Measurements from ENCODE around the gene AMPD3. TPM values are rescaled to one million over a fixed set of nuclear protein-coding genes. Genes with fewer than 3 reads are reported as not detected.

AMPD3 gene
- total RNA-seq, 1 experiment from 2014 or later = 17.4 TPM

DNA sequence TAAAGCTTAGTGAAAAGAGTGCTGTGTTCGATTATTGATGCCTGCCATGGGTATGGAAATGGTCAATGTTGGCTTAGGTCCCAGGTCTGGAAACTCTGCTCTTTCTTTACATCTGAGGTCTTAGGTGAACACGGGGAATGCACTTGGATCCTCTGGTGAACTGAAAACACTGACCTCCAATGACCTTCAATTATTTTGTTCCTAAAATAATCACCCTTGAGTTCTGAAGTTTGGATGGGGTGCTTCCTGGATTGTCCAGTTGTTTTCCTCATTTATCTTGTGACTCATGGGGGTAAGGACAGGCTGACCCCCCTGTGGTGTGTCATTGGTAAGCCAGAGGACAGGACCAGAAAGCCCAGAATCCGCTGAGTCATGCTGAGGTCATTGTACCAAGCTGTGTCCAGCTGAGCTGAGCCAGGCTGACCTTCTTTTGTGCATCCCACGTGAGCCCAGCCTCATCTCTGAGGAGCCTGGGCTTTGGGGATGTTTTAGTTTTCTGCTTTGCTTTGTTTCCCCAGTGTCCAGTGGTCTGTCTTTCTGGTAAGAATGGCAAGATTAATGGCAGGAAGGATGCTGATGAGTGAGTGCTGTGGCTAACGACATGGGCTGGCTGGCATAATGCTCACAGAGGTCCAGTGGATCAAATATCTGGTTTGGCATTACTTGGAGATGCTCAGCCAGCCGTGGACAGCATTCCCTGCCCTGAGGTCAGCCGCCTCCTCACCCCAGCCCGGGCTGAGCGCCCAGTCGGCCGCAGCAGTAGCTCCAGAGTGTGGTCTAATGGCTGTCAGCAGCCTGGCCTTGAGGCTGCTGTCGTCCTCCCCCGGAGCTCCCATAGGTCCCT is 35.6 kb downstream of the AMPD3 start:
- DNase-seq = peak; percentile 81 to 88
- intact Hi-C loops (cut with micrococcal nuclease; ENCODE audit: unreplicated experiment) = no loop called here
- BruUV-seq (replicated peaks) = TSS peak; percentile 46
- Histone ChIP-seq H3K27ac (peak overlapping the region; percentile 74), H3K4me1 (replicated peaks; ENCODE audit: insufficient read depth) (peaks cover 54% of the 10 kb centered on the region), H3K4me2 (peak overlapping the region; percentile 54), H3K36me3 (ENCODE audit: low read depth) (no peaks in the 10 kb centered on the region), H3F3A (ENCODE audit: insufficient read depth, low read depth) (peaks cover 40% of the 10 kb centered on the region; the same call in 1 of the 2 replicates), H3K4me3 (no peak overlapping the region), H2AFZ (no peak overlapping the region), H3K9me3 (ENCODE audit: insufficient read depth, low read depth) (no peaks in the 10 kb centered on the region), H3K79me2 (ENCODE audit: low read depth) (0 out of 2 replicates have a peak, but pooled peaks cover 7% of the 10 kb centered on the region), H3K27me3 (ENCODE audit: insufficient read depth, low read depth) (no peaks in the 10 kb centered on the region), H4K20me1 (ENCODE audit: insufficient read depth) (no peaks in the 10 kb centered on the region), H3K9me2 (ENCODE audit: insufficient read depth) (no peaks in the 10 kb centered on the region)
- CTCF ChIA-PET = no interaction called here
- POLR2A ChIA-PET (ENCODE audit: unreplicated experiment) = no interaction called here
- no peak for TF ChIP-seq EZH2 (IDR thresholded peaks at IDR 0.05; ENCODE audit: low read depth)
- no peak for TF ChIP-seq CTCF (conservative IDR thresholded peaks at IDR 0.05)

GRCh38 chr11:10492084-10492483 is 37.0 kb downstream of the AMPD3 start:
- Histone ChIP-seq H3K9me2 (ENCODE audit: insufficient read depth) (no peaks in the 10 kb centered on the region), H3K27ac (no peak overlapping the region), H3K9me3 (ENCODE audit: insufficient read depth, low read depth) (no peaks in the 10 kb centered on the region), H3K4me1 (replicated peaks; ENCODE audit: insufficient read depth) (peaks cover 52% of the 10 kb centered on the region), H3K4me2 (no peak overlapping the region), H3K36me3 (ENCODE audit: low read depth) (no peaks in the 10 kb centered on the region), H2AFZ (no peak overlapping the region), H3K27me3 (ENCODE audit: insufficient read depth, low read depth) (no peaks in the 10 kb centered on the region), H4K20me1 (ENCODE audit: insufficient read depth) (no peaks in the 10 kb centered on the region), H3K79me2 (ENCODE audit: low read depth) (0 out of 2 replicates have a peak, but pooled peaks cover 7% of the 10 kb centered on the region), H3F3A (ENCODE audit: insufficient read depth, low read depth) (peaks cover 40% of the 10 kb centered on the region; the same call in 1 of the 2 replicates), H3K4me3 (no peak overlapping the region)
- TF ChIP-seq EZH2 (IDR thresholded peaks at IDR 0.05; ENCODE audit: low read depth) (no peak), CTCF (conservative IDR thresholded peaks at IDR 0.05) (no peak)
- POLR2A ChIA-PET (ENCODE audit: unreplicated experiment) = no interaction called here
- intact Hi-C loops (cut with micrococcal nuclease; ENCODE audit: unreplicated experiment) = no loop called here
- CTCF ChIA-PET = no interaction called here
- no TSS peak for BruUV-seq (replicated peaks)
- no peak for DNase-seq

DNA sequence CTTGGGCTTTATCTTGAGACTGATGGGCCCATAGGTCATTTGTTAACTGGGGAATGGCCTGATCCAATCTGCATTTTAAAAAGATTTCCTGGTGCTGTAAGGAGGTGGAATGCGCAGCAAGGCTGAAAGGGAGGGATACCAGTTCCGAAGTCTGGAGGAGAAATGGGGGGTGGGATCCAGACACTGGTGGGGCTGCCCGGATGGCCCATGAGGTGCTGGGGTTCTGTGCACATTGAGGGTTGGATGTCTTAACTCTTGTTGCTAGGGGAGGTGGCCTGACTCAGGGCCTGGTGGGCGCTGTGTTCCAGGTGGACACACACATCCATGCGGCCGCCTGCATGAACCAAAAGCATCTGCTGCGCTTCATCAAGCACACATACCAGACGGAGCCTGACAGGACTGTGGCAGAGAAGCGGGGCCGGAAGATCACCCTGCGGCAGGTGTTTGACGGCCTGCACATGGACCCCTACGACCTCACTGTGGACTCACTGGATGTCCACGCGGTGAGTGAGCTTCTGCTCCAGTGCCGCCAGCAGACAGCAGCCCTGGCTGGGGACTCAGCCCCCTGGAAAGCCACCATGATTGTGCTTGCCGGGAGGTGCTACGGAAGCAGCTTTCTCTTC is 38.1 kb downstream of the AMPD3 start:
- Histone ChIP-seq H3K27me3 (ENCODE audit: insufficient read depth, low read depth) (no peaks in the 10 kb centered on the region), H3K4me1 (replicated peaks; ENCODE audit: insufficient read depth) (peaks cover 41% of the 10 kb centered on the region), H3K9me3 (ENCODE audit: insufficient read depth, low read depth) (no peaks in the 10 kb centered on the region), H3K4me2 (no peak overlapping the region), H3F3A (ENCODE audit: insufficient read depth, low read depth) (peaks cover 34% of the 10 kb centered on the region; the same call in 1 of the 2 replicates), H3K79me2 (ENCODE audit: low read depth) (0 out of 2 replicates have a peak, but pooled peaks cover 7% of the 10 kb centered on the region), H2AFZ (no peak overlapping the region), H3K4me3 (no peak overlapping the region), H3K27ac (no peak overlapping the region), H3K9me2 (ENCODE audit: insufficient read depth) (no peaks in the 10 kb centered on the region), H4K20me1 (ENCODE audit: insufficient read depth) (no peaks in the 10 kb centered on the region), H3K36me3 (ENCODE audit: low read depth) (no peaks in the 10 kb centered on the region)
- BruUV-seq (replicated peaks) = no TSS peak
- POLR2A ChIA-PET (ENCODE audit: unreplicated experiment) = no interaction called here
- no peak for DNase-seq
- TF ChIP-seq CTCF (conservative IDR thresholded peaks at IDR 0.05) = no peak
- CTCF ChIA-PET = no interaction called here
- intact Hi-C loops (cut with micrococcal nuclease; ENCODE audit: unreplicated experiment) = no loop called here
